Suprapubic skin (tissue), 4 donors: ENCODE data around the gene SPATA9.

ENCODE experiments used
- EP300 ChIP-seq: sonication (generic); formaldehyde crosslinking; IDR thresholded peaks from one replicate; pipeline ENCODE4 v1.6.1; 2017; ENCODE audit warnings: antibody characterized with exemption
- POLR2A ChIP-seq, 2 donors: fragments of 450-650 bp; IDR thresholded peaks; one replicate each; pipeline ENCODE4 v1.6.1; 2017; ENCODE audit warnings: antibody characterized with exemption in 2 of 2, mild to moderate bottlenecking in 2 of 2, moderate library complexity in 2 of 2
- POLR2AphosphoS5 ChIP-seq, 3 donors: sonication (generic); formaldehyde crosslinking; IDR thresholded peaks; one replicate each; pipeline ENCODE4 v1.6.1; 2017; ENCODE audit warnings: antibody characterized with exemption in 3 of 3
- TF ChIP-seq, protein P1 (sequence below), 2 donors: fragments of 200-600 bp in 1 of 2; fragments of 450-650 bp in 1 of 2; sonication (generic) in 1 of 2; IDR thresholded peaks; one replicate each; pipeline ENCODE4 v1.5.1; 2016 to 2019; ENCODE audit warnings: antibody characterized with exemption in 2 of 2, mild to moderate bottlenecking in 1 of 2, moderate library complexity in 1 of 2

DNA sequence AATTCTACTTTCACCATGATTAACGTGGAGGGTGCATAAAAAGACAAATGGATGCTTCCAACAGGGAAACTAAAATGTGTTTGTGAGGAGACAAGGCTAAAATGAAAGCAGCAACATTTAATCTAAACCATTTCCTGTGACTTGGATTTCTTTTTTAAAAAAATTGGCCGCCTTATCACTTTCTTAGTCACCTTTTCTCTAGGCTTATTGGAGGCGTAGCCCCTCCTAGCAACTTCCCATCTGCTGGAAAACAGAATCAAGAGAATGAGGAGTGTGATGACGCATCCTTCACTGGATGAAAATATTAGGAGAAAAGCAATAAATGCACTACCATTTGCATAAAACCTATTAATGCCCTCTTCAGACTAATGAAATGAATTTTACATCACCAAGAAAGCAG, 63.7 kb downstream of the SPATA9 start:
- TF ChIP-seq POLR2AphosphoS5 (IDR thresholded peaks at IDR 0.05) (no peak), POLR2A (IDR thresholded peaks at IDR 0.05) (no peak), EP300 (no peak)
- TF ChIP-seq, protein P1, sequence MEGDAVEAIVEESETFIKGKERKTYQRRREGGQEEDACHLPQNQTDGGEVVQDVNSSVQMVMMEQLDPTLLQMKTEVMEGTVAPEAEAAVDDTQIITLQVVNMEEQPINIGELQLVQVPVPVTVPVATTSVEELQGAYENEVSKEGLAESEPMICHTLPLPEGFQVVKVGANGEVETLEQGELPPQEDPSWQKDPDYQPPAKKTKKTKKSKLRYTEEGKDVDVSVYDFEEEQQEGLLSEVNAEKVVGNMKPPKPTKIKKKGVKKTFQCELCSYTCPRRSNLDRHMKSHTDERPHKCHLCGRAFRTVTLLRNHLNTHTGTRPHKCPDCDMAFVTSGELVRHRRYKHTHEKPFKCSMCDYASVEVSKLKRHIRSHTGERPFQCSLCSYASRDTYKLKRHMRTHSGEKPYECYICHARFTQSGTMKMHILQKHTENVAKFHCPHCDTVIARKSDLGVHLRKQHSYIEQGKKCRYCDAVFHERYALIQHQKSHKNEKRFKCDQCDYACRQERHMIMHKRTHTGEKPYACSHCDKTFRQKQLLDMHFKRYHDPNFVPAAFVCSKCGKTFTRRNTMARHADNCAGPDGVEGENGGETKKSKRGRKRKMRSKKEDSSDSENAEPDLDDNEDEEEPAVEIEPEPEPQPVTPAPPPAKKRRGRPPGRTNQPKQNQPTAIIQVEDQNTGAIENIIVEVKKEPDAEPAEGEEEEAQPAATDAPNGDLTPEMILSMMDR (IDR thresholded peaks at IDR 0.05), result no peak
